Esophagus muscularis mucosa (tissue), 4 donors: ENCODE results near the gene SEC14L2. TPM values are rescaled to one million over a fixed set of nuclear protein-coding genes. Genes with fewer than 3 reads are reported as not detected.

Experiments used
- DNase-seq: peaks from one replicate; pipeline ENCODE4 v3.0.0-alpha.2; 2017; ENCODE audit errors: extremely low spot score
- H3K27ac ChIP-seq, 4 donors: fragments of 200-600 bp; sonication (generic); replicated peaks in 1 of 4; 1 replicate in 3 of 4; 2 replicates in 1 of 4; pipeline ENCODE4 v1.5.1; 2016 to 2019; ENCODE audit warnings: mild to moderate bottlenecking in 1 of 4
- H3K27me3 ChIP-seq, 4 donors: fragments of 200-600 bp; sonication (generic); one replicate each; pipeline versions ENCODE4 v1.5.1 to v1.6.0; 2016 to 2019
- H3K36me3 ChIP-seq, 4 donors: fragments of 200-600 bp; sonication (generic); one replicate each; pipeline ENCODE4 v1.5.1; 2016 to 2019
- H3K4me1 ChIP-seq, 4 donors: fragments of 200-600 bp; sonication (generic); one replicate each; pipeline ENCODE4 v1.5.1; 2016 to 2019
- H3K4me3 ChIP-seq, 4 donors: fragments of 200-600 bp; sonication (generic); 1 replicate in 2 of 4; 2 replicates in 2 of 4; pipeline ENCODE4 v1.5.1; 2016 to 2019; ENCODE audit warnings: mild to moderate bottlenecking in 4 of 4, moderate library complexity in 1 of 4
- H3K9me3 ChIP-seq, 4 donors: fragments of 200-600 bp; sonication (generic); 1 replicate in 3 of 4; 2 replicates in 1 of 4; pipeline ENCODE4 v1.5.1; 2016 to 2019
- EP300 ChIP-seq: sonication (generic); formaldehyde crosslinking; IDR thresholded peaks from one replicate; pipeline ENCODE4 v1.6.1; 2017; ENCODE audit warnings: antibody characterized with exemption
- POLR2A ChIP-seq: fragments of 450-650 bp; IDR thresholded peaks from one replicate; pipeline ENCODE4 v1.6.1; 2017; ENCODE audit warnings: antibody characterized with exemption, moderate library complexity, mild to moderate bottlenecking, low read depth
- POLR2AphosphoS5 ChIP-seq, 2 donors: sonication (generic); formaldehyde crosslinking; IDR thresholded peaks; one replicate each; pipeline ENCODE4 v1.6.1; 2017; ENCODE audit warnings: antibody characterized with exemption in 2 of 2
- WGBS: methylation state at CpG from one replicate; pipeline ENCODE4 v1.1.5; 2018; 5-methylcytosine and 5-hydroxymethylcytosine counted together
- intact Hi-C: fragments of 100-400 bp; cut with DNase I; formaldehyde crosslinking; loops from one replicate; pipeline ENCODE4 v1.15.1; 2023
- total RNA-seq, 4 donors: library from RNA; depleted of rRNA; stranded (reverse); fragments of >200 nt; gene quantifications; one replicate each; pipeline versions ENCODE4 v1.1.0 to v1.2.1, GENCODE V29; 2016
- TF ChIP-seq, protein P1 (sequence below), 3 experiments: fragments of 200-600 bp in 2 of 3; fragments of 450-650 bp in 1 of 3; sonication (generic) in 2 of 3; IDR thresholded peaks; one replicate each; pipeline ENCODE4 v1.5.1; 2017 to 2019; ENCODE audit warnings: antibody characterized with exemption in 3 of 3, mild to moderate bottlenecking in 2 of 3, moderate library complexity in 1 of 3

SEC14L2 gene
- total RNA-seq, 4 donors from 2014 or later = 3.3 to 16.7 (median 8.5) TPM

DNA sequence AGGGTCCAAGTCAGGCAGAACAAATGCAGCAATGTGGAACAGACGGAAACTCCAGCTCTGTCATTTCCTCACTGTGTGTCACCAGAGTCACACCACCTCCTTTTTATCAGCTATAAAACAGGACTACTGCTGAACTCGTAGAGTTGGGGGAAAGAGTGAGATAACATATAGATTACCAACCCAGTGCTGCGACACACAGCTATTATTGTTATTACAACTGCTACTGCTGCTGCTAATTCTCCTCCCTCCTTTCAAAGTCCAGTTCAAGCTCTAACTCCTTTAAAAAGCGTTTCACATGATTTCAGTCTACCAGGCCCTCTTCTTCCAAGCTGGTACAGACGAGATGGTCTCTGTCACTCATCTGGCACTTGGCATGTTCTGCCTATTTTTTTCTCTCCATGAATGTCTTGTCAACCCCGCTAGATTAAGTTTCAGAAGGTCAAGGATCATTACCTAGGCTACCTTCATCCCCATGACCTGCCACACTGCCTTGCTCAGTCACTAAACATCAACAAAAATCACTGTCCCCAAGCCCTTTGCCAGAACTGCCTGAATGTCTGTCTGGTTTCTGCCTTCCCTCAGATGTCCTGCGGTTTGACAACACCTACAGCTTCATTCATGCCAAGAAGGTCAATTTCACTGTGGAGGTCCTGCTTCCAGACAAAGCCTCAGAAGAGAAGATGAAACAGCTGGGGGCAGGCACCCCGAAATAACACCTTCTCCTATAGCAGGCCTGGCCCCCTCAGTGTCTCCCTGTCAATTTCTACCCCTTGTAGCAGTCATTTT is 25.1 kb downstream of the SEC14L2 start:
- WGBS = 73% methylated on average over 8 of the region's 8 CpGs
- H3K4me3 ChIP-seq = peak overlapping the region; percentile 66 to 78 (median 67)
- DNase-seq = no peak

GRCh38 chr22:30422481-30423300 is 25.9 kb downstream of the SEC14L2 start:
- peak overlapping the region; percentile 94 to 99 (median 95) for H3K27ac ChIP-seq
- H3K9me3 ChIP-seq = no peaks in the 10 kb centered on the region
- H3K4me3 ChIP-seq = peak overlapping the region; percentile 66 to 78 (median 67)
- peak; percentile 94 for DNase-seq
- H3K27me3 ChIP-seq = no peaks in the 10 kb centered on the region
- peak; percentile 73 to 86 for TF ChIP-seq POLR2AphosphoS5 (IDR thresholded peaks at IDR 0.05)
- TF ChIP-seq EP300 = no peak
- intact Hi-C loops = no loop called here
- peaks cover 12 to 26% (median 18%) of the 10 kb centered on the region in 4 donors for H3K36me3 ChIP-seq
- H3K4me1 ChIP-seq = peaks cover 37 to 64% (median 63%) of the 10 kb centered on the region in 4 donors
- 28% methylated on average over 17 of the region's 18 CpGs for WGBS

More for the DNA sequence above, 25.1 kb downstream of the SEC14L2 start:
- peaks cover 12 to 34% (median 25%) of the 10 kb centered on the region in 4 donors for H3K36me3 ChIP-seq
- no peak for TF ChIP-seq POLR2A
- TF ChIP-seq EP300 = no peak
- no peak for TF ChIP-seq POLR2AphosphoS5 (IDR thresholded peaks at IDR 0.05)
- TF ChIP-seq, protein P1, sequence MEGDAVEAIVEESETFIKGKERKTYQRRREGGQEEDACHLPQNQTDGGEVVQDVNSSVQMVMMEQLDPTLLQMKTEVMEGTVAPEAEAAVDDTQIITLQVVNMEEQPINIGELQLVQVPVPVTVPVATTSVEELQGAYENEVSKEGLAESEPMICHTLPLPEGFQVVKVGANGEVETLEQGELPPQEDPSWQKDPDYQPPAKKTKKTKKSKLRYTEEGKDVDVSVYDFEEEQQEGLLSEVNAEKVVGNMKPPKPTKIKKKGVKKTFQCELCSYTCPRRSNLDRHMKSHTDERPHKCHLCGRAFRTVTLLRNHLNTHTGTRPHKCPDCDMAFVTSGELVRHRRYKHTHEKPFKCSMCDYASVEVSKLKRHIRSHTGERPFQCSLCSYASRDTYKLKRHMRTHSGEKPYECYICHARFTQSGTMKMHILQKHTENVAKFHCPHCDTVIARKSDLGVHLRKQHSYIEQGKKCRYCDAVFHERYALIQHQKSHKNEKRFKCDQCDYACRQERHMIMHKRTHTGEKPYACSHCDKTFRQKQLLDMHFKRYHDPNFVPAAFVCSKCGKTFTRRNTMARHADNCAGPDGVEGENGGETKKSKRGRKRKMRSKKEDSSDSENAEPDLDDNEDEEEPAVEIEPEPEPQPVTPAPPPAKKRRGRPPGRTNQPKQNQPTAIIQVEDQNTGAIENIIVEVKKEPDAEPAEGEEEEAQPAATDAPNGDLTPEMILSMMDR (IDR thresholded peaks at IDR 0.05) = no peak
- H3K27ac ChIP-seq = peak overlapping the region; percentile 94 to 99 (median 95)
- no peaks in the 10 kb centered on the region for H3K9me3 ChIP-seq
- peaks cover 37 to 63% (median 62%) of the 10 kb centered on the region in 4 donors for H3K4me1 ChIP-seq
- intact Hi-C loops = no loop called here
- H3K27me3 ChIP-seq = no peaks in the 10 kb centered on the region

DNA sequence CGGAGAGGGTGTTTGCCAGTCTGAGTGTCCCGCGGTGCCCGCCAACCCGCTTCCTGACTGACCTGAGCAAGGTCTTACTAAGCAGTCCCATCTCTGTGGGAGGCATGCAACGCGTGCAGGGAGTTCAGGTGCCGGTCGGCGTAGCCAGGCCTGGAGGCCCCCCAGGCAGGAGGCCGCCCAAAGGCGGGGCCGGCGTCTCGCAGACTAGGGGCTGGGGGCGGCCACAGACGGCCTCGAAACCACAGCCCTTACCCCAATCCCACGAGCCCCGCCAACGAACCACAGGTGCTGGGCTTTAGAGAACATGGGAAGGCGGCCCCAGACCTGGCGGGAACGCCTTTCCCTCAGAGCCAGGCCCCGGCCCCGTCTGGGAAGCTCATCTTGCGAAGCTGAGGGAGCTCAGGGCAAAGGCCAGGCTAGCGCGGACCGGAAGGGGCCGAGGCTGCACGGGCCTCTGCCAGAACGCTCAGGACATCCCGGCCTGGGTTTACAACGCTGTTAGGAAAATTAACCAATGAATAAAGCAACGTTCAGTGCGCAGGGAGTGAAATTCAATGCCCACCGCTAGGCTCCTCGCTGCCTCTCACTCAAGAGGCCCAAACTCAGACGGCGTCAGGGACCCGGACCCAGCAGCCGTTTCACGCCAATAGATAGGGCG is 26.6 kb downstream of the SEC14L2 start:
- Histone ChIP-seq H3K36me3 (peaks cover 7 to 19% (median 11%) of the 10 kb centered on the region in 4 donors), H3K9me3 (no peaks in the 10 kb centered on the region), H3K27me3 (no peaks in the 10 kb centered on the region), H3K4me1 (peaks cover 37 to 64% (median 63%) of the 10 kb centered on the region in 4 donors), H3K27ac (peak overlapping the region; percentile 94 to 99 (median 95)), H3K4me3 (peak overlapping the region; percentile 66 to 78 (median 67))
- no peak for DNase-seq
- intact Hi-C loops = no loop called here
- 1% methylated on average over 35 of the region's 45 CpGs for WGBS
- TF ChIP-seq POLR2A (peak; percentile 90), POLR2AphosphoS5 (IDR thresholded peaks at IDR 0.05) (peak in 1 of 2 donors; percentile 99)
- TF ChIP-seq, protein P1 (IDR thresholded peaks at IDR 0.05) = no peak

DNA sequence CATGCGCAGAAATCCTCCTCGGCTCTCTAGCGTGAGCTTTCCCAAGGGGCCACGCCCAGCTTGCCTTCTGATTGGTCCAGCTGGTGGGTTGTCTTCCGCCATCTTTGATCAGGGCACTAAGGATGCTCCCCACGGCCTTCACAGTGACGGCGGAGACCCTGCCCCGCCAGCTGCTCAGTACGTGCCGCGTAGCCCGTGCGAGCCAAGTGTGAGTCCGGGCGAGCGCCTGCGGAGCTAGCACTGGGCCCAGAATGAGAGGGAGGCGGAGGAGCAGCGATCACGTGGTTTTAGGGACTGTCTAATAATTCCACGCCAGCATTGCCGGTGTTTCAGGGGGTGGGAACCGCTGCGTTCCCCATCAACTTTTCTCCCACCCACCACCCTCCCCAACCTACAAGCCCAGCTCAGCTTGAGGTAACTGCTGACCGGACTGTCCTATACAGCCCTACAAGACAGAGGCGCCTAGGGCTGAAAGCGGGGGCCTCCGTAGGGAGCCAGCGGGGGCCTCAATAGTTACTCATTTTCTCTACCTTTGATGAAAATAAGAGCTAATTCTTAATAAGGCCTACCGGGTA is 27.2 kb downstream of the SEC14L2 start:
- intact Hi-C loops = no loop called here
- Histone ChIP-seq H3K27ac (peak overlapping the region; percentile 94 to 99 (median 95)), H3K9me3 (no peaks in the 10 kb centered on the region), H3K27me3 (no peaks in the 10 kb centered on the region), H3K4me1 (peaks cover 37 to 64% (median 63%) of the 10 kb centered on the region in 4 donors), H3K4me3 (peak overlapping the region; percentile 66 to 78 (median 67)), H3K36me3 (peaks cover 1 to 12% (median 5%) of the 10 kb centered on the region in 4 donors)
- 6% methylated on average over 14 of the region's 31 CpGs for WGBS
- peak; percentile 100 for DNase-seq
- TF ChIP-seq POLR2AphosphoS5 (IDR thresholded peaks at IDR 0.05) = peak; percentile 93 to 96
- TF ChIP-seq, protein P1 (IDR thresholded peaks at IDR 0.05) = no peak
- TF ChIP-seq EP300 = no peak
- no peak for TF ChIP-seq POLR2A
